Vagina (tissue), 2 donors: ENCODE data around the gene CAMK2B.

Source experiments
- CTCF ChIP-seq, 3 experiments: fragments of 450-650 bp in 2 of 3; fragments of 200-600 bp in 1 of 3; sonication (generic) in 1 of 3; IDR thresholded peaks; one replicate each; pipeline ENCODE4 v1.5.1; 2017 to 2019; ENCODE audit warnings: antibody characterized with exemption in 3 of 3, mild to moderate bottlenecking in 2 of 3, moderate library complexity in 2 of 3
- POLR2A ChIP-seq, 2 donors: fragments of 450-650 bp; IDR thresholded peaks; one replicate each; pipeline ENCODE4 v1.6.1; 2017; ENCODE audit warnings: antibody characterized with exemption in 2 of 2, mild to moderate bottlenecking in 2 of 2, moderate library complexity in 2 of 2
- POLR2AphosphoS5 ChIP-seq, 2 donors: sonication (generic); formaldehyde crosslinking; IDR thresholded peaks; one replicate each; pipeline ENCODE4 v1.9.0; 2017; ENCODE audit warnings: antibody characterized with exemption in 2 of 2, mild to moderate bottlenecking in 2 of 2, low read depth in 1 of 2; ENCODE audit not compliant: insufficient read depth in 1 of 2

- TF ChIP-seq CTCF (IDR thresholded peaks at IDR 0.05) (no peak), POLR2A (IDR thresholded peaks at IDR 0.05) (no peak), POLR2AphosphoS5 (IDR thresholded peaks at IDR 0.05; ENCODE audit: insufficient read depth in 1 of 2, low read depth in 1 of 2) (no peak)
Measured at GRCh38 chr7:44275957-44276570, 49.3 kb downstream of the CAMK2B start.
